A549 treated with ZK216348 at 1 μM for 4 hours (cell line): ENCODE data around the gene GALNT14. TPM values are rescaled to one million over a fixed set of nuclear protein-coding genes. Genes with fewer than 3 reads are reported as not detected.

Experiments
- total RNA-seq: library from RNA; stranded (reverse); fragments of 200-300 nt; extraction: Qiagen RNA extraction; gene quantifications from 5 replicates; pipeline ENCODE4 v1.2.3, GENCODE V29; 2022; ENCODE audit warnings: low read depth

The GALNT14 gene, protein sequence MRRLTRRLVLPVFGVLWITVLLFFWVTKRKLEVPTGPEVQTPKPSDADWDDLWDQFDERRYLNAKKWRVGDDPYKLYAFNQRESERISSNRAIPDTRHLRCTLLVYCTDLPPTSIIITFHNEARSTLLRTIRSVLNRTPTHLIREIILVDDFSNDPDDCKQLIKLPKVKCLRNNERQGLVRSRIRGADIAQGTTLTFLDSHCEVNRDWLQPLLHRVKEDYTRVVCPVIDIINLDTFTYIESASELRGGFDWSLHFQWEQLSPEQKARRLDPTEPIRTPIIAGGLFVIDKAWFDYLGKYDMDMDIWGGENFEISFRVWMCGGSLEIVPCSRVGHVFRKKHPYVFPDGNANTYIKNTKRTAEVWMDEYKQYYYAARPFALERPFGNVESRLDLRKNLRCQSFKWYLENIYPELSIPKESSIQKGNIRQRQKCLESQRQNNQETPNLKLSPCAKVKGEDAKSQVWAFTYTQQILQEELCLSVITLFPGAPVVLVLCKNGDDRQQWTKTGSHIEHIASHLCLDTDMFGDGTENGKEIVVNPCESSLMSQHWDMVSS
- total RNA-seq: 37.1 to 50.5 TPM (median 47.5 TPM) in 5 replicates

DNA sequence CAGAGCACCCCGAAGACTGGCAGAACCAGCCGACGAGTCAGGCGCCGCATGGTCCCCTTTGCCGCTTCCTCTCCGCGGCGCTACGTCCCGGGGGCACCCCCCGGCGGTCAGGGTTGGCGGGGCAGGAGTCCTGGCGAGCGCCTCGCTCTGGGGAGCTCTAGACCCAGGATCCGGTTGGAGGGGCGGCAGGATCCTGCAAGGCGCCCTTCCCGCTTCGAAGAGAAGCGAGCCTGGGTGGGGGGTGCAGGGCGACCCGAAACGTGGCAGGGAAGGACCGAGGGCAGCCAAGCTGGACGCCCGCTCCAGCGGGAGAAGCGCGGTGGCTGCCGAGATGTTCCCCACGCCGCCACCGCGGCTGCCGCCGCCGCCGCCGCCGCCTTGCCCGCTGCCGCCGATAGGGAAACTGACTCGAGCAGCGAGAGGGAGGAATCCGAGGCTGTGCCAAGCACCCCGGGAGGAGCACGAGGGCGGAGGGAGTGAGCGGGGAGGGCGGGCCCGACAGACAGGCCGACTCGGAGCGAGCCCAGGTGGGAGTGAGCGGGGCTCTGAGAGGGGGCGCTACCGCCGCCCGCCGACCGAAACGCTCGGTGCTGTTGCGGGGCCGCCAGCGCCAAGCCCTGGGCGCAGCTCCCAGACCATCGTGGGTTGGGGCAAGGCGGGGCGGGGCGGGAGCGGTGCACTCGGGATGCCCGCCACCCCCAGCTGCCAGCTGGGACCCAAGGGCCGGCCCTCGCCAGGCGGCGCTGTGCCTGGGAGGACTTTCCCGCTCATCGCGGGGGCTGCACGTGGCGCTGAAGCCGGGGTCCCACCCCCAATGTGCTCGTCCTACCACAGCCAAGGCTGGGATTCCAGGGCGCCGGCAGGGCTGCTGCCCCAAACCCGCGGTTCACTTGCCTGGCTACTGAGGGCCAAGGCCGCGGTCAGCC is at the start of gene GALNT14:
GALNT14 (minus strand) TSS at position 404 of the 926 bp plus-strand sequence; CDS start at position 50, 354 bp downstream.

Other genes starting within 250 kb of the GALNT14 start
- 0.06 to 0.07 TPM in 2 of 5 replicates, not detected in the others for gene CAPN14, start 79.1 kb upstream of the GALNT14 start, total RNA-seq
- 6.2 to 9.4 TPM (median 8.3 TPM) in 5 replicates for gene EHD3, start 95.7 kb upstream of the GALNT14 start, total RNA-seq